ENCODE results near the gene SORBS2.

Gene SORBS2

DNA sequence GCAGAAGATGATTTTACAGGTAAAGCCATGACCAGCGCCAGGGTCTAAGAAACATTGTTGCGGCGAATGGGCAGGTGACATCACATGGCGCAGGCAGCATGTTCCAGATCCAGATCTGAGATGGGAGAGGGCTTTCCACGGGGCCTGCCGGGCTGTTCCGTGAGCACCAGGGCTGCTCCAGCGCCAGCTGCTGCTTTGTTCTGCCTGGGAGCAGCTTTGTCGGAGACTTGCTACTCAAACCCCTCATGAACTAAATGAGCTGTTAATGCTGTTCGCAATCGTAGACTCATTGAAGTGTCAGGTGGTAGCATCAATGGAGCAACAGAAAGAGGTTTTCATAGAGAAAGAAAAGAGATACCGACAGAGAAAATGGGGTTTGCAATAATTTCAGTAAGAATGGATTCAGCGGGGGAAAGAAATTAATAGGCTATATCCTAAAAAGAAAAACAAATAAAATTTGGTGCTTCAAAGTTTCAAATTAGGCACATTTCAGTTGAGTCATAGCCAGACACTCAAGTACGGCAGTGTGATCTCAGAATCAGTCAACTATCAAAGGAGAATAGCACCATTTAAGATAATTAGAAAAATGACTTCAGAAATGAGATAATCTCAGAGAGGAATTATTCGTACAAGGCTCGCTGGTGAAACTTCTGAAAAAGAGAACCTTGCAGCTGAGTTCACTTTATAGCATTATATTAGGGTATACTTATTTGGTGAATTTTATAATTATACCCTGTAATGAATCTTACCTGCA, 23.9 kb downstream of the SORBS2 start:
- H3K4me3 ChIP-seq (ENCODE audit: low read length): no peak overlapping the region
- no peaks in the 10 kb centered on the region for H3K9me3 ChIP-seq (ENCODE audit: control insufficient read depth, insufficient read depth, low read length)
- no peaks in the 10 kb centered on the region for H3K27me3 ChIP-seq (ENCODE audit: control insufficient read depth, insufficient read depth, low read length)
- no peaks in the 10 kb centered on the region for H3K4me1 ChIP-seq (ENCODE audit: control insufficient read depth, insufficient read depth, low read length)
- no CpG with 5 or more reads among the region's 16 CpGs for WGBS (ENCODE audit: insufficient coverage, insufficient read length)
- H3K36me3 ChIP-seq (ENCODE audit: control insufficient read depth, insufficient read depth, low read length): no peaks in the 10 kb centered on the region
- H3K27ac ChIP-seq (ENCODE audit: low read length): no peak overlapping the region
- DNase-seq (ENCODE audit: low read depth, low spot score): no peak

DNA sequence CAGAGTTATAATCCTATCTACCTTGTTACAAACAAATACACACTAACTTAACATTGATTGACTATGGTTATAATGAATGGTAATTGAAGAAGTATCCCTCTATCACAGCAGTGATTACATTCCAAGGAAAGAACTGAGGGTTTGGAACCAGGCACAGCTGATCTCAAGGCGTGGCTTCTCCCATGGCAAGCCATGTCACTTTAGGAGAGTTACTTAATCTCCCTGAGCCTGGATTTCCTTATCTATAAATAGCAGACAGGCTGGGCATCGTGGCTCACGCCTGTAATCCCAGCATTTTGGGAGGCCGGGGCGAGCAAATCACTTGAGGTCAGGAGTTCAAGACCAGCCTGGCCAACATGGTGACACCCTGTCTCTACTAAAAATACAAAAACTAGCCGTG, 25.6 kb downstream of the SORBS2 start:
- H3K36me3 ChIP-seq (ENCODE audit: control insufficient read depth, insufficient read depth, low read length): no peaks in the 10 kb centered on the region
- no CpG with 5 or more reads among the region's 6 CpGs for WGBS (ENCODE audit: insufficient coverage, insufficient read length)
- H3K4me1 ChIP-seq (ENCODE audit: control insufficient read depth, insufficient read depth, low read length): no peaks in the 10 kb centered on the region
- no peaks in the 10 kb centered on the region for H3K27me3 ChIP-seq (ENCODE audit: control insufficient read depth, insufficient read depth, low read length)
- no peak overlapping the region for H3K4me3 ChIP-seq (ENCODE audit: low read length)
- no peak for DNase-seq (ENCODE audit: low read depth, low spot score)
- H3K9me3 ChIP-seq (ENCODE audit: control insufficient read depth, insufficient read depth, low read length): no peaks in the 10 kb centered on the region
- H3K27ac ChIP-seq (ENCODE audit: low read length): no peak overlapping the region

DNA sequence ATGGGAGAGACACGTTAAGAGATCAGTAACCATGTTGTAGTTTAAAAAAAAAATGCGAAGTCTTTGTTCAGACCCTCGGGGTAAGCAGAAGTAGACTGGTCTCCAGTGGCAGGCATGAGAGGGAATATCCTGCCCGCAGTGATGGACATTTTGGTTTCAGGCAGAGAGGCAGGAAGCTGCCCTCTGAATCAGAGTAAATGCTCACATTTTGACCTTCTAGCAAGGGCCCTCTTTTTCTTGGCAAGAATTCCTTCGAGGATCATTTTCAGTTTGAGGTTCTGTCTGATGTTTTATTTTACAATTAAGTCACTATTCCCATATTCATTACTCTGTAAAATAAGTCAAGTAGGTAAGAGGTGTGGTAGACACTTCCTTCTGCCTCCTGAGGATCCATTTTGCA, 28.4 kb downstream of the SORBS2 start:
- H3K4me3 ChIP-seq (ENCODE audit: low read length): no peak overlapping the region
- no peaks in the 10 kb centered on the region for H3K36me3 ChIP-seq (ENCODE audit: control insufficient read depth, insufficient read depth, low read length)
- DNase-seq (ENCODE audit: low read depth, low spot score): no peak
- no peak overlapping the region for H3K27ac ChIP-seq (ENCODE audit: low read length)
- no peaks in the 10 kb centered on the region for H3K9me3 ChIP-seq (ENCODE audit: control insufficient read depth, insufficient read depth, low read length)
- H3K4me1 ChIP-seq (ENCODE audit: control insufficient read depth, insufficient read depth, low read length): no peaks in the 10 kb centered on the region
- WGBS (ENCODE audit: insufficient coverage, insufficient read length): no CpG with 5 or more reads among the region's 5 CpGs
- no peaks in the 10 kb centered on the region for H3K27me3 ChIP-seq (ENCODE audit: control insufficient read depth, insufficient read depth, low read length)

DNA sequence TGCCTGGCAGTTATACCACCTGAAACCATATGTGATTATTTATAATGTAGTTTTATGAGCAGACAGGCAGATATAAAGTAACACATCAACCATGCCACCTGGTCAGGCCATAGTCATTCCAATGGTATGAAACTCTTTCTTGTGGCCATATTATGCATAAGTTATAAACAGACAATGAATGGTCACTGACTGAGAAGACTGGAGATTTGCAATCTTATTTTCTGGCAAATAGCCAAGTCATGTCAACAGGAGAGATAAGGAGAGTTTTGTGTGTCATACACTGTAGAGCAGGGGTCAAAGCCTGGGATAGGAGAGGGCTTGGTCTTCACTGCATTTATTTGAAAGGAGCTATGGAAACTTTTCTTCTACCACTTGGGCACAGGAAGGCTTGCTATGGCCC, 29.5 kb downstream of the SORBS2 start:
- no peaks in the 10 kb centered on the region for H3K27me3 ChIP-seq (ENCODE audit: control insufficient read depth, insufficient read depth, low read length)
- no peaks in the 10 kb centered on the region for H3K4me1 ChIP-seq (ENCODE audit: control insufficient read depth, insufficient read depth, low read length)
- H3K9me3 ChIP-seq (ENCODE audit: control insufficient read depth, insufficient read depth, low read length): no peaks in the 10 kb centered on the region
- no peaks in the 10 kb centered on the region for H3K36me3 ChIP-seq (ENCODE audit: control insufficient read depth, insufficient read depth, low read length)
- H3K4me3 ChIP-seq (ENCODE audit: low read length): no peak overlapping the region
- DNase-seq (ENCODE audit: low read depth, low spot score): no peak
- H3K27ac ChIP-seq (ENCODE audit: low read length): no peak overlapping the region

DNA sequence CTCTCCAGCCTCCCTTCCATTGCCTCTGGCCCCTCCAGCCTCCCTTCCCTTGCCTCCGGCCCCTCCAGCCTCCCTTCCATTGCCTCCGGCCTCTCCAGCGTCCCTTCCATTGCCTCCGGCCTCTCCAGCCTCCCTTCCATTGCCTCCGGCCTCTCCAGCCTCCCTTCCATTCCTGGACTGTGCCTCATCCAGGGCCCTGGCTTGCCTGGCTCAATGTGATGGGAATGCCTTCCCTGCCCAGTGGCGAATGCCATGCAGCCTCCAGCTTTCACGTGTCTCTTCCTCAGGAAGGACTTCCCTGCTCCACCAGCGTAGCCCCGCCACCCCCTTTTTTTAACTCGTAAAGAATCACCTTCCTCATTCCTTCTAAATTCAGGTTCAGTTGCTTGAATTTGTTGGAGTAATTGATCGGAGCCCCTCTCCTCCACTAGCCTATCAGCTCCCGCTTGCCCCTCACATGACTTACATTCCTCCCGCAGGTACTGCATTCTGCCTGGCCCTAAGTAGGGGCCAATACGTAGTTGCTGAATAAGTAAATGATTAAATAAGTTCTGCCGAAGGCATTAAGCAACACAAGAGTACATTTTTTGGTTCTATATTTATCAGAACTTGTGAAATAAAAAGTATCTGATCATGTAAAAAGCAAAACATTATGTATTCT, 30.3 kb downstream of the SORBS2 start:
- DNase-seq (ENCODE audit: low read depth, low spot score): no peak
- Histone ChIP-seq H3K4me3 (ENCODE audit: low read length) (no peak overlapping the region), H3K9me3 (ENCODE audit: control insufficient read depth, insufficient read depth, low read length) (no peaks in the 10 kb centered on the region), H3K27me3 (ENCODE audit: control insufficient read depth, insufficient read depth, low read length) (no peaks in the 10 kb centered on the region), H3K27ac (ENCODE audit: low read length) (no peak overlapping the region), H3K36me3 (ENCODE audit: control insufficient read depth, insufficient read depth, low read length) (no peaks in the 10 kb centered on the region), H3K4me1 (ENCODE audit: control insufficient read depth, insufficient read depth, low read length) (no peaks in the 10 kb centered on the region)
- no CpG with 5 or more reads among the region's 15 CpGs for WGBS (ENCODE audit: insufficient coverage, insufficient read length)

DNA sequence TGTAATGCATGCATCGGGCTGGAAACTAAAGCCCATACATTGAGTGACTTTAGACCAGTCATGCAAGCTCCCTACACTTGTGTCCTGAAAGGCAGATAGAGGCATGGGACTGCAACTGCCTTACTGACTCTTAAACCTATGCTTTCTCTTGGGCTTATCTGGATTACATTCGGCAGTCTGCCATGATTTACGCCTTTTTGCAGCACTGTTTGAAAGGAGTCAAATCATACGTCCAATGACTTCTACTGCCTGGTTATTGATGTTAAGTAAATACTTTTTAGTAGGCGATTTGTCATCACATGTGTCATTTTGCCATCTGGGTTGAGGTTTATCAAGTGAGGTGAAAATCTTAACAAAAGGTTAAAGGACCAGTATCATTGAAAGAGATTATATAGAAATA, 31.5 kb downstream of the SORBS2 start:
- no peaks in the 10 kb centered on the region for H3K27me3 ChIP-seq (ENCODE audit: control insufficient read depth, insufficient read depth, low read length)
- H3K9me3 ChIP-seq (ENCODE audit: control insufficient read depth, insufficient read depth, low read length): no peaks in the 10 kb centered on the region
- H3K27ac ChIP-seq (ENCODE audit: low read length): no peak overlapping the region
- no peak for DNase-seq (ENCODE audit: low read depth, low spot score)
- 0 out of 2 replicates have a peak, but pooled peaks cover 1% of the 10 kb centered on the region for H3K4me1 ChIP-seq (ENCODE audit: control insufficient read depth, insufficient read depth, low read length)
- H3K4me3 ChIP-seq (ENCODE audit: low read length): no peak overlapping the region
- WGBS (ENCODE audit: insufficient coverage, insufficient read length): no CpG with 5 or more reads among the region's 5 CpGs
- H3K36me3 ChIP-seq (ENCODE audit: control insufficient read depth, insufficient read depth, low read length): no peaks in the 10 kb centered on the region

DNA sequence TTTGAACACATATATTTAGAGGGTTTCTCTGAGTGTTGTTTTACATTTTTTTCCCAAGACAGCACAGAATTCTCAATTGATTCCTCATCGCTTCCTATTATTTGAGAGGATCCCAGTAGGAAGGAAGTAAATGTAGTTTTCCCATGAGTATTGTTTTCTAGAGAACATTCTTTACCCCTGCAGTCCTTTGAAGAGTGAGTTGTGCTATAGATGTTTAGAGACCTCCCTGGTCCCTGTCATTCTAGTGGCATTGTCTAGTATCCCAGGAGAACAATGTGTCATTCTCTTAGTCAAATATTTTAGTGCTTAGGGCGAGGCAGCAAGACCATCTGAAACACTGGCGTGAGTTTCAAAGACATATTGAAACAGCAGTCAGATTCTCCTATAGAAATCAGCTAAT, 32.5 kb downstream of the SORBS2 start:
- Histone ChIP-seq H3K36me3 (ENCODE audit: control insufficient read depth, insufficient read depth, low read length) (no peaks in the 10 kb centered on the region), H3K27ac (ENCODE audit: low read length) (no peak overlapping the region), H3K9me3 (ENCODE audit: control insufficient read depth, insufficient read depth, low read length) (no peaks in the 10 kb centered on the region), H3K4me1 (ENCODE audit: control insufficient read depth, insufficient read depth, low read length) (0 out of 2 replicates have a peak, but pooled peaks cover 1% of the 10 kb centered on the region), H3K4me3 (ENCODE audit: low read length) (no peak overlapping the region), H3K27me3 (ENCODE audit: control insufficient read depth, insufficient read depth, low read length) (no peaks in the 10 kb centered on the region)
- no peak for DNase-seq (ENCODE audit: low read depth, low spot score)
- WGBS (ENCODE audit: insufficient coverage, insufficient read length): no CpG with 5 or more reads among the region's 3 CpGs

DNA sequence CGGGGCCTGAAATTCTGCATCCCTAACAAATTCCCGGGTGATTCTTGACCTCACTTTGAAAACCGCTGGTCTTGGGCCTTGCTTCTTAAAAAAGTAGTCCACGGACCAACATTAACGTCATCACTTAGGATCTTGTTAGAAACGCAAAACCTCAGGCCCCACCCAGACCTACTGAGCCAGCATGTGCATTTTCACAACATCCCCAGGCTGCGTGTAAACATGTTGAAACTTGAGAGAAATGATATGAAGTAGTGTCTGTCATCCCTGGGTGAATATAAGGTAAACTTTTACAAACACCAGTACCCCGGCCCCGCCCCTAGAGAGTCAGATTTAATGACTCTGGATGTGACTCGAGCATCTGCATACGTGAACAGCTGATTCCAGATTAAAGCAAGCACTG, 33.7 kb downstream of the SORBS2 start:
- H3K4me1 ChIP-seq (ENCODE audit: control insufficient read depth, insufficient read depth, low read length): peaks cover 4% of the 10 kb centered on the region
- no CpG with 5 or more reads among the region's 11 CpGs for WGBS (ENCODE audit: insufficient coverage, insufficient read length)
- H3K27me3 ChIP-seq (ENCODE audit: control insufficient read depth, insufficient read depth, low read length): no peaks in the 10 kb centered on the region
- H3K36me3 ChIP-seq (ENCODE audit: control insufficient read depth, insufficient read depth, low read length): no peaks in the 10 kb centered on the region
- no peak for DNase-seq (ENCODE audit: low read depth, low spot score)
- H3K9me3 ChIP-seq (ENCODE audit: control insufficient read depth, insufficient read depth, low read length): no peaks in the 10 kb centered on the region
- no peak overlapping the region for H3K4me3 ChIP-seq (ENCODE audit: low read length)
- no peak overlapping the region for H3K27ac ChIP-seq (ENCODE audit: low read length)

DNA sequence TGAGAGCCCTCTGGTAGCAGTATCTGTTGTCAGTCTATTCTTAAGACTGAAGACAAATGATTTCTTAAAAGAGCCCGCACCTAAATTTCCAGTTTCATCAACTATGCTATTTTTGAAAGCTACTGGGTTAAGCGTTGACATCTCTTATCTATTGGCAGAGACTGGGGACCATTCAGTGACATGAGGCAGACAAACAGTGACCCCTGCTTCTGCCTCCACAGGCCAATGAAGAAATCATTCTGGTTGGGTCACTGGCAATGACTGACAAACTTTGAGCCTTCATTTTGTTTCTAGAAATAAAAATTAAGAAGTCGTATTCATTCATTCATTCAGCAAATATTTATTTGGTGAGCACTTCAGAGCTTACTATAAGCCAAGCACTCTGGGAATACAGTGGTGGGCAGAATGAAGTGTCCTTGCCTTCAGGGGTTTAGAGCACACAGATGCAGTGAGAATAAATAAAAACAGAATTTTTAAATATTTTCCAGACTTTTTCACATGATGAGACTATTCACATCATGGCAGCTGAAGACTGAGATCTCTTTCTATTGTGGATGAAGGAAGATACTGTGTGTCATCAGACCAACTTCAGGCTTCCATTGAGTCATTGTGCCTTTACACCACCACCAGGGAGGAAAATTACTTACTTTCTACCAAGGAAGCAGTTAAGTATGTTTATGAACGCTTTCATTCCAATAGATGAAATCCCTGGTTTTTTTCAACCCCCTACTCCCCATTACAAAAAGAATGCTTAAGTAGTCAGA, 36.0 kb downstream of the SORBS2 start:
- Histone ChIP-seq H3K4me1 (ENCODE audit: control insufficient read depth, insufficient read depth, low read length) (peaks cover 4% of the 10 kb centered on the region), H3K27me3 (ENCODE audit: control insufficient read depth, insufficient read depth, low read length) (no peaks in the 10 kb centered on the region), H3K27ac (ENCODE audit: low read length) (no peak overlapping the region), H3K9me3 (ENCODE audit: control insufficient read depth, insufficient read depth, low read length) (no peaks in the 10 kb centered on the region), H3K4me3 (ENCODE audit: low read length) (no peak overlapping the region), H3K36me3 (ENCODE audit: control insufficient read depth, insufficient read depth, low read length) (no peaks in the 10 kb centered on the region)
- no CpG with 5 or more reads among the region's 4 CpGs for WGBS (ENCODE audit: insufficient coverage, insufficient read length)
- no peak for DNase-seq (ENCODE audit: low read depth, low spot score)

DNA sequence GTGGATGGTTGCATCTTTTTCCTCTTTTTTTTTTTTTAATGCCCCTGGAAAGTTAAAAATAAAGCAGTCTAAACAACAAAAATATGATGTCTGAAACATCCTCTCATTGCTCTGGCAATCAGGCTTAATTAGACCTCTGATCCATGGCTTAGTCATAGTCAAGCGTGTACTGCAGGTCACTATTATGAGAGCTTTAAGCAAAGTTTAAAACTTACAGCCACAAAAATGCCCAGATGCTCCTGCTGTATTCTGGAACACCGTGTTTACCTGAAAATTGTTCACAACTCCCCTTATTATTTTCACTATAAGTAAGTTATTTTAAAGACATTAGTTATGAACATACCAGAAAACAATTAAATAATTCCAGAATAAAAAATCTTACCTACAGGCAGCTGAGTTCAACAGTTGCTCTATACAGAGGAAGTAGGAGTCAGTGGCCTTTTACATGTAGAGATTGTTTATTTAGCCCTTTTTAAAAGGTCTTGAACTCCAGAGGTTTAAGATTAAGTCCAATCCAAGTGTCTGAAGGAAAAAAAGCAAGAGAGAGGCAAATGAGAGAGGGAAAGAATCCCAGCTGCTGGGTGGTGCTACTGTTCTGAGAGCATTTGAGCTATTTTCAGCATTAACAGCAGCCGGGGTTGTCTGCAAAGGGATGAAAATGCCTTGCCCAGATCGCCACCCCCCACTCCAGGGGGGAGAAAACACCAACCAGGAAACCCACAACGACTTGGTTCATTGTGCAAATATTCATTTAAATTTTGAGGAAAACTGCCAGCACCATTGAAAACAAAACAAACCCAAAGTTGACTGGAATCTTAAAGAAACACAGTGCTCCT, 36.9 kb downstream of the SORBS2 start:
- Histone ChIP-seq H3K9me3 (ENCODE audit: control insufficient read depth, insufficient read depth, low read length) (no peaks in the 10 kb centered on the region), H3K27me3 (ENCODE audit: control insufficient read depth, insufficient read depth, low read length) (no peaks in the 10 kb centered on the region), H3K36me3 (ENCODE audit: control insufficient read depth, insufficient read depth, low read length) (no peaks in the 10 kb centered on the region), H3K4me3 (ENCODE audit: low read length) (no peak overlapping the region), H3K27ac (ENCODE audit: low read length) (no peak overlapping the region), H3K4me1 (ENCODE audit: control insufficient read depth, insufficient read depth, low read length) (peaks cover 4% of the 10 kb centered on the region)
- no CpG with 5 or more reads among the region's 5 CpGs for WGBS (ENCODE audit: insufficient coverage, insufficient read length)
- no peak for DNase-seq (ENCODE audit: low read depth, low spot score)

Data from iPS DF 6.9 (cell line).